ENCODE results near the gene DEFB128. TPM values are rescaled to one million over a fixed set of nuclear protein-coding genes. Genes with fewer than 3 reads are reported as not detected.

The DEFB128 gene
- polyA plus RNA-seq (2013, experiment 1 of 2) = not detected
- polyA plus RNA-seq (2013, experiment 2 of 2) = not detected

DNA sequence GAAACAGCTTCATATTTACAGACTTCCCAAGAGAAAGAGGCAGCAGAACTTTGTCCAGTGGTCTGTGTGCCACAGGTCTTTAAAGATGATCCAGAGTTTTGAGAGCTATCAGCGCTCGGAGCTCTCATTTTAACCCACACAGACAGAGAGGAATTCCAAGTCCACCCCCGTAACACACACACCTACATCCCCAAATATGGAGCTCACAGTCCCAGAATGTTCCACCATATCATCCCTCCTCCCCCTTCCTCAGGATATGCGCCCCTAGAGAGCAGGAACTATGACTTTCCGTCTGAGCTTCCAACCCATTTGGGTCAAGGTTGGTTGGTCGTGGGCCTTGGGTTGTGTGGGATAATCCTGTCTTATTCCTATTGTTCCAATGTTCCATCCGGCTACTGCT, at the start of gene DEFB128:
DEFB128 (minus strand) TSS at position 101 of the 400 bp plus-strand sequence; CDS start at position 13, 88 bp downstream.
- H2AK5ac ChIP-seq (ENCODE audit: low read depth, low read length) = no peak within 1 kb of the TSS
- H3K23ac ChIP-seq (ENCODE audit: low read depth, low read length, poor library complexity) = no peak within 1 kb of the TSS
- H3K14ac ChIP-seq (ENCODE audit: low read length) = no peak within 1 kb of the TSS
- H2BK5ac ChIP-seq (ENCODE audit: low read length) = no peak within 1 kb of the TSS
- no peak within 1 kb of the TSS for H2BK12ac ChIP-seq (ENCODE audit: low read length)
- no peak within 1 kb of the TSS for H3K4me2 ChIP-seq (ENCODE audit: insufficient read depth, low read length, poor library complexity, severe bottlenecking)
- H4K91ac ChIP-seq (ENCODE audit: low read depth, low read length, poor library complexity) = no peak within 1 kb of the TSS
- DNase-seq (ENCODE audit: low spot score) = no peak
- H3K4me1 ChIP-seq (ENCODE audit: control insufficient read depth in 2 of 2, insufficient read depth in 1 of 2, low read depth in 1 of 2, low read length in 2 of 2) = no peaks in the 10 kb centered on the region
- peaks cover 0 to 4% of the 10 kb centered on the region in 2 donors for H3K9me3 ChIP-seq (replicated peaks in 1 of 2; ENCODE audit: control insufficient read depth in 2 of 2, insufficient read depth in 1 of 2, low read depth in 1 of 2, low read length in 2 of 2)
- no peak within 1 kb of the TSS for H3K18ac ChIP-seq (ENCODE audit: low read length)
- H2BK120ac ChIP-seq (ENCODE audit: low read depth, low read length) = no peak within 1 kb of the TSS
- H4K8ac ChIP-seq (ENCODE audit: low read depth, low read length) = no peak within 1 kb of the TSS
- H3K27me3 ChIP-seq (ENCODE audit: control insufficient read depth in 3 of 3, insufficient read depth in 3 of 3, low read depth in 1 of 3, low read length in 3 of 3) = peaks cover 0 to 17% (median 0%) of the 10 kb centered on the region in 3 experiments
- H3K27ac ChIP-seq (replicated peaks; ENCODE audit: low read length) = no peak within 1 kb of the TSS
- no peak within 1 kb of the TSS for H2BK15ac ChIP-seq (ENCODE audit: low read length)
- peaks cover 1% of the 10 kb centered on the region for H3K79me1 ChIP-seq (ENCODE audit: low read depth, low read length)
- H3K36me3 ChIP-seq (replicated peaks in 1 of 2; ENCODE audit: control insufficient read depth in 2 of 2, insufficient read depth in 2 of 2, low read length in 2 of 2) = no peaks in the 10 kb centered on the region
- no peak within 1 kb of the TSS for H3K4ac ChIP-seq (ENCODE audit: low read length)
- no CpG with 5 or more reads among the region's 7 CpGs for WGBS, 2 donors (ENCODE audit: extremely low coverage in 2 of 2, insufficient read length in 2 of 2, insufficient replicate concordance in 1 of 2)
- H2AFZ ChIP-seq (ENCODE audit: low read length) = no peak within 1 kb of the TSS
- H3K9ac ChIP-seq (ENCODE audit: low read depth, low read length, poor library complexity) = no peak within 1 kb of the TSS
- H3K4me3 ChIP-seq (ENCODE audit: low read length in 2 of 2) = peak within 1 kb of the TSS in 1 of 2 donors; percentile 54

DNA sequence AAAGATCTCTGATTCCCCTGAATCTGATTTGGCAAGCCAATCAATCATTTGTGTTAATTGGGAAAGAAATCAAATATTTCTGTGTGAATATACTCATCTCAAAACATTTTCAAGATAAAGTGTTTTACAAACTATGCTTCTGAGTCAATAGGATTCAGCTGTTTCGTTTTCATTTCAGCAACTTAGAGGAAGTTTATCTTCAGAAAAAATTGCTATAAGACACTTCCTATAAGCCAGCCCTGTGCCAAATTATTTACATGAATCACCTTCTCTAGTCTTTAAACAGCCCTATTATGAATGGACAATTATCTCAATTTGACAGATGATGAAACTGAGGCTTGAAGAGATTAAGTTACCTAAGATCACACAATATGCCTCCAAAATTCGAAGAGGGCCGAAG, 48.4 kb upstream of the DEFB128 start:
- no peak overlapping the region for H2BK120ac ChIP-seq (ENCODE audit: low read depth, low read length)
- no CpG with 5 or more reads among the region's 3 CpGs for WGBS, 2 donors (ENCODE audit: extremely low coverage in 2 of 2, insufficient read length in 2 of 2, insufficient replicate concordance in 1 of 2)
- peaks cover 0 to 2% of the 10 kb centered on the region in 2 donors for H3K9me3 ChIP-seq (replicated peaks in 1 of 2; ENCODE audit: control insufficient read depth in 2 of 2, insufficient read depth in 1 of 2, low read depth in 1 of 2, low read length in 2 of 2)
- no peak overlapping the region for H4K91ac ChIP-seq (ENCODE audit: low read depth, low read length, poor library complexity)
- H2AK5ac ChIP-seq (ENCODE audit: low read depth, low read length) = no peak overlapping the region
- no peaks in the 10 kb centered on the region for H3K36me3 ChIP-seq (replicated peaks in 1 of 2; ENCODE audit: control insufficient read depth in 2 of 2, insufficient read depth in 2 of 2, low read length in 2 of 2)
- peaks cover 0 to 6% of the 10 kb centered on the region in 2 donors for H3K4me1 ChIP-seq (ENCODE audit: control insufficient read depth in 2 of 2, insufficient read depth in 1 of 2, low read depth in 1 of 2, low read length in 2 of 2)
- H2AFZ ChIP-seq (ENCODE audit: low read length) = no peak overlapping the region
- no peaks in the 10 kb centered on the region for H3K79me1 ChIP-seq (ENCODE audit: low read depth, low read length)
- no peak overlapping the region for H3K27ac ChIP-seq (replicated peaks; ENCODE audit: low read length)
- H3K4me3 ChIP-seq (ENCODE audit: low read length in 2 of 2) = no peak overlapping the region
- no peak for DNase-seq (ENCODE audit: low spot score)
- H3K18ac ChIP-seq (ENCODE audit: low read length) = no peak overlapping the region
- H2BK12ac ChIP-seq (ENCODE audit: low read length) = no peak overlapping the region
- no peak overlapping the region for H3K4me2 ChIP-seq (ENCODE audit: insufficient read depth, low read length, poor library complexity, severe bottlenecking)
- no peak overlapping the region for H4K8ac ChIP-seq (ENCODE audit: low read depth, low read length)
- no peak overlapping the region for H3K23ac ChIP-seq (ENCODE audit: low read depth, low read length, poor library complexity)
- no peak overlapping the region for H3K9ac ChIP-seq (ENCODE audit: low read depth, low read length, poor library complexity)
- H3K27me3 ChIP-seq (ENCODE audit: control insufficient read depth in 3 of 3, insufficient read depth in 3 of 3, low read depth in 1 of 3, low read length in 3 of 3) = peaks cover 0 to 19% (median 1%) of the 10 kb centered on the region in 3 experiments
- H3K4ac ChIP-seq (ENCODE audit: low read length) = no peak overlapping the region
- no peak overlapping the region for H3K14ac ChIP-seq (ENCODE audit: low read length)
- H2BK5ac ChIP-seq (ENCODE audit: low read length) = no peak overlapping the region
- no peak overlapping the region for H2BK15ac ChIP-seq (ENCODE audit: low read length)

DNA sequence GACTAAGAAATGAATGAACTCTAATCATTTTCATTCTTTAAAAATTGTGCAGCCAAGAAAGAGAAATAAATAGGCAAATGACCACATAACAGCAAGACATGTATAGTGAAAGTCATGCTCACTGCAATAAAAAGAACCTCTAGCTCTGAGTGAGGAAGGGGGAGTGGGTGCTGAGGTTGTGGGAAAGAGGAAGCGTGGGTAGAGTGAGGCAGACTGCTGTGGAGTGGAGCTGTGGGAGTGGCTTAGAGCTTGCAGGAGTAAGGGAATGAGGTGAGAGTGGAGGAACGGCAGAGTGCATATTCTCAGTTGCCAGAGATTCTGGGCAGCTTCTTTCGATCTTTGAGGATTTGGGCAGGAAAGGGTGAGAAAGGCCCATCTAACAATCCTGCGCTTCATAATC, 48.0 kb upstream of the DEFB128 start:
- no peak overlapping the region for H3K27ac ChIP-seq (replicated peaks; ENCODE audit: low read length)
- peaks cover 0 to 6% of the 10 kb centered on the region in 2 donors for H3K4me1 ChIP-seq (ENCODE audit: control insufficient read depth in 2 of 2, insufficient read depth in 1 of 2, low read depth in 1 of 2, low read length in 2 of 2)
- H3K9ac ChIP-seq (ENCODE audit: low read depth, low read length, poor library complexity) = no peak overlapping the region
- no peak overlapping the region for H2BK5ac ChIP-seq (ENCODE audit: low read length)
- H2BK15ac ChIP-seq (ENCODE audit: low read length) = no peak overlapping the region
- H3K14ac ChIP-seq (ENCODE audit: low read length) = no peak overlapping the region
- no peak overlapping the region for H2BK120ac ChIP-seq (ENCODE audit: low read depth, low read length)
- WGBS, 2 donors (ENCODE audit: extremely low coverage in 2 of 2, insufficient read length in 2 of 2, insufficient replicate concordance in 1 of 2) = no CpG with 5 or more reads among the region's 4 CpGs
- H4K8ac ChIP-seq (ENCODE audit: low read depth, low read length) = no peak overlapping the region
- no peak overlapping the region for H4K91ac ChIP-seq (ENCODE audit: low read depth, low read length, poor library complexity)
- H3K23ac ChIP-seq (ENCODE audit: low read depth, low read length, poor library complexity) = no peak overlapping the region
- H3K36me3 ChIP-seq (replicated peaks in 1 of 2; ENCODE audit: control insufficient read depth in 2 of 2, insufficient read depth in 2 of 2, low read length in 2 of 2) = no peaks in the 10 kb centered on the region
- H3K27me3 ChIP-seq (ENCODE audit: control insufficient read depth in 3 of 3, insufficient read depth in 3 of 3, low read depth in 1 of 3, low read length in 3 of 3) = peaks cover 0 to 19% (median 1%) of the 10 kb centered on the region in 3 experiments
- H3K4ac ChIP-seq (ENCODE audit: low read length) = no peak overlapping the region
- H2BK12ac ChIP-seq (ENCODE audit: low read length) = no peak overlapping the region
- no peak overlapping the region for H3K4me2 ChIP-seq (ENCODE audit: insufficient read depth, low read length, poor library complexity, severe bottlenecking)
- no peak for DNase-seq (ENCODE audit: low spot score)
- no peaks in the 10 kb centered on the region for H3K79me1 ChIP-seq (ENCODE audit: low read depth, low read length)
- H2AK5ac ChIP-seq (ENCODE audit: low read depth, low read length) = no peak overlapping the region
- no peak overlapping the region for H2AFZ ChIP-seq (ENCODE audit: low read length)
- H3K18ac ChIP-seq (ENCODE audit: low read length) = no peak overlapping the region
- H3K4me3 ChIP-seq (ENCODE audit: low read length in 2 of 2) = no peak overlapping the region
- peaks cover 0 to 2% of the 10 kb centered on the region in 2 donors for H3K9me3 ChIP-seq (replicated peaks in 1 of 2; ENCODE audit: control insufficient read depth in 2 of 2, insufficient read depth in 1 of 2, low read depth in 1 of 2, low read length in 2 of 2)

DNA sequence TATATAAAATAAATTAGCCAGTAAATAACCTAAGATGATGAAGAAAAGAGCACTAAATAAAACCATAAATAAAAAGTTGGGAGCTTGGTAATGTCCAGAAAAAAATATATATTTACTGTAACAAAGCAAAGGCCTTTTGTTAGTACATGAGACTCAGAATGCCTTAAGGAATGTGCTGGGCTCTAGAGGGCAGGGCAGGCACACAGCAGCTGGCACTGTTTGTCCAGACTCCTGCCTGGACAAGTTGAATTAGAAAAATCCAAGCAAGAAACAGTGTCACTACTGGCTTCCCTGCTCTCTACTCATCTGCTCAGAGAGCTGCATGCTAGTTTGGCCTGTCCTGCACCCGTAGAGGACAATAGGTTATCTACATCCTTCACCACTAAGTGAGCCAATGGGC, 46.4 kb upstream of the DEFB128 start:
- H2BK5ac ChIP-seq (ENCODE audit: low read length) = no peak overlapping the region
- DNase-seq (ENCODE audit: low spot score) = no peak
- H4K91ac ChIP-seq (ENCODE audit: low read depth, low read length, poor library complexity) = no peak overlapping the region
- H2BK15ac ChIP-seq (ENCODE audit: low read length) = no peak overlapping the region
- H3K9ac ChIP-seq (ENCODE audit: low read depth, low read length, poor library complexity) = no peak overlapping the region
- H2AFZ ChIP-seq (ENCODE audit: low read length) = no peak overlapping the region
- H3K14ac ChIP-seq (ENCODE audit: low read length) = no peak overlapping the region
- peaks cover 0 to 6% of the 10 kb centered on the region in 2 donors for H3K4me1 ChIP-seq (ENCODE audit: control insufficient read depth in 2 of 2, insufficient read depth in 1 of 2, low read depth in 1 of 2, low read length in 2 of 2)
- H3K27me3 ChIP-seq (ENCODE audit: control insufficient read depth in 3 of 3, insufficient read depth in 3 of 3, low read depth in 1 of 3, low read length in 3 of 3) = peaks cover 0 to 7% (median 1%) of the 10 kb centered on the region in 3 experiments
- H3K27ac ChIP-seq (replicated peaks; ENCODE audit: low read length) = no peak overlapping the region
- H2BK12ac ChIP-seq (ENCODE audit: low read length) = no peak overlapping the region
- H3K4ac ChIP-seq (ENCODE audit: low read length) = no peak overlapping the region
- H3K4me3 ChIP-seq (ENCODE audit: low read length in 2 of 2) = no peak overlapping the region
- H3K18ac ChIP-seq (ENCODE audit: low read length) = no peak overlapping the region
- no peaks in the 10 kb centered on the region for H3K79me1 ChIP-seq (ENCODE audit: low read depth, low read length)
- no peak overlapping the region for H3K23ac ChIP-seq (ENCODE audit: low read depth, low read length, poor library complexity)
- no peak overlapping the region for H3K4me2 ChIP-seq (ENCODE audit: insufficient read depth, low read length, poor library complexity, severe bottlenecking)
- WGBS, 2 donors (ENCODE audit: extremely low coverage in 2 of 2, insufficient read length in 2 of 2, insufficient replicate concordance in 1 of 2) = no CpG with 5 or more reads among the region's 1 CpG
- H2AK5ac ChIP-seq (ENCODE audit: low read depth, low read length) = no peak overlapping the region
- no peak overlapping the region for H2BK120ac ChIP-seq (ENCODE audit: low read depth, low read length)
- no peaks in the 10 kb centered on the region for H3K36me3 ChIP-seq (replicated peaks in 1 of 2; ENCODE audit: control insufficient read depth in 2 of 2, insufficient read depth in 2 of 2, low read length in 2 of 2)
- H4K8ac ChIP-seq (ENCODE audit: low read depth, low read length) = no peak overlapping the region
- H3K9me3 ChIP-seq (replicated peaks in 1 of 2; ENCODE audit: control insufficient read depth in 2 of 2, insufficient read depth in 1 of 2, low read depth in 1 of 2, low read length in 2 of 2) = peaks cover 0 to 2% of the 10 kb centered on the region in 2 donors
